ENCODE data around the gene GREB1. TPM values are rescaled to one million over a fixed set of nuclear protein-coding genes. Genes with fewer than 3 reads are reported as not detected.

The GREB1 gene
- total RNA-seq, 2 donors from 2014 or later: 3.1 to 7.6 TPM

DNA sequence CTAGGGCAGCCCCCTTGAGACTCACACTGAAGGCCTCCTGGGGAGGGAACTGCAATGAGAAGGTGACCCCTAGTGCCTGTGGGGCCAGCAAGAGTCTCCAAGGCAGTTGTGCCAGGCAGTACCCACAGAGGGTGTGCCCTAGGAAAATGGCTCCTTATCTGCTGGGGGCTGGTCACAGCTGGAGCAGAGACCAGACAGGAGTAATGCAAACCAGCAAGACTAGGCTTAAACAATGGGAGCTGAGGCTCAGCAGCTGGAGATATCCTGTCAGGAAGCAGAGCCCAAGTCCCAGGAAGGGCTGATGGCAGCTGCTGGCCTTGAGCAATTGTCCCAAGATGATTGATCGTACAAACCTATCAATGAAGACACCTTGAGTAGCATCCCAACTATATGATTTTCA, 41.1 kb upstream of the GREB1 start:
- Histone ChIP-seq H3K27me3 (no peaks in the 10 kb centered on the region), H3K9me3 (no peaks in the 10 kb centered on the region), H3K4me1 (no peaks in the 10 kb centered on the region), H3K27ac (no peak overlapping the region), H3K4me3 (no peak overlapping the region), H3K36me3 (no peaks in the 10 kb centered on the region)
- no peak for DNase-seq (ENCODE audit: low spot score)
- TF ChIP-seq, protein P1, sequence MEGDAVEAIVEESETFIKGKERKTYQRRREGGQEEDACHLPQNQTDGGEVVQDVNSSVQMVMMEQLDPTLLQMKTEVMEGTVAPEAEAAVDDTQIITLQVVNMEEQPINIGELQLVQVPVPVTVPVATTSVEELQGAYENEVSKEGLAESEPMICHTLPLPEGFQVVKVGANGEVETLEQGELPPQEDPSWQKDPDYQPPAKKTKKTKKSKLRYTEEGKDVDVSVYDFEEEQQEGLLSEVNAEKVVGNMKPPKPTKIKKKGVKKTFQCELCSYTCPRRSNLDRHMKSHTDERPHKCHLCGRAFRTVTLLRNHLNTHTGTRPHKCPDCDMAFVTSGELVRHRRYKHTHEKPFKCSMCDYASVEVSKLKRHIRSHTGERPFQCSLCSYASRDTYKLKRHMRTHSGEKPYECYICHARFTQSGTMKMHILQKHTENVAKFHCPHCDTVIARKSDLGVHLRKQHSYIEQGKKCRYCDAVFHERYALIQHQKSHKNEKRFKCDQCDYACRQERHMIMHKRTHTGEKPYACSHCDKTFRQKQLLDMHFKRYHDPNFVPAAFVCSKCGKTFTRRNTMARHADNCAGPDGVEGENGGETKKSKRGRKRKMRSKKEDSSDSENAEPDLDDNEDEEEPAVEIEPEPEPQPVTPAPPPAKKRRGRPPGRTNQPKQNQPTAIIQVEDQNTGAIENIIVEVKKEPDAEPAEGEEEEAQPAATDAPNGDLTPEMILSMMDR (IDR thresholded peaks at IDR 0.05): no peak

DNA sequence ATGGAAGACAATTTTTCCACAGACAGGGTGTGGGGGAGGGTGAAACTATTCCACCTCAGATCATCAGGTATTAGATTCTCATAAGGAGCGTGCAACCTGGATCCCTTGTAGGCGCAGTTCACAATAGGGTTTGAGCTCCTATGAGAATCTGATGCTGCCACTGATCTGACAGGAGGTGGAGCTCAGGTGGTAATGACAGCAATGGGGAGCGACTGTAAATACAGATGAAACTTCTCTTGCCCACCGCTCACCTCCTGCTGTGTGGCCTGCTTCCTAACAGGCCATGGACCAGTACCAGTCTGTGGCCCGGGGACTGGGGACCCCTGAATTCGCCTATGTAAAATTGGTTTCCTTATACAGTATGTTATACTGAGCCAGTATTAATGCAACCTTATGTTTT, 40.6 kb upstream of the GREB1 start:
- DNase-seq (ENCODE audit: low spot score): no peak
- TF ChIP-seq, protein P1 (IDR thresholded peaks at IDR 0.05): no peak
- no peak overlapping the region for H3K4me3 ChIP-seq
- no peak overlapping the region for H3K27ac ChIP-seq
- H3K36me3 ChIP-seq: no peaks in the 10 kb centered on the region
- peaks cover 0 to 3% of the 10 kb centered on the region in 2 donors for H3K4me1 ChIP-seq
- H3K9me3 ChIP-seq: no peaks in the 10 kb centered on the region
- H3K27me3 ChIP-seq: no peaks in the 10 kb centered on the region

DNA sequence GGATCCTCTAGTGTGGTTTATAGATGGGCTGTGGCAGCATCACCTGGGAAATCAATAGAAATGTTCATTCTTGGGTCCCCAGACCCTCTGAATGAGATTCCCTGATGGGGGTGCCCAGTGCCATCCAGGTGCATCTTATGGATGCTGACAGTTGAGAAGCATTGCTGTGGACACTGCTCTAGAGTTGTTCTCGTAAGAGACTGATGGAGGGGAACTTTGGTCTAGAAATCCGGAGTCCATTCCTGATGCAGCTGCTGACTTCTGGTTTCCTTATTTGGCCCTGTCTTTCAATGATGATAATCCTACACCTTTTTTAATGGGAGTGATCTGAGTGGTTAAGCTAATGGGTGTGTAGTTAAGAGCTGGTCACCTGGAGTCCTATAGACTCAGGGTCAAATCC, 39.5 kb upstream of the GREB1 start:
- no peaks in the 10 kb centered on the region for H3K9me3 ChIP-seq
- no peak overlapping the region for H3K4me3 ChIP-seq
- TF ChIP-seq, protein P1 (IDR thresholded peaks at IDR 0.05): no peak
- peaks cover 0 to 12% of the 10 kb centered on the region in 2 donors for H3K4me1 ChIP-seq
- no peak for DNase-seq (ENCODE audit: low spot score)
- no peaks in the 10 kb centered on the region for H3K36me3 ChIP-seq
- no peak overlapping the region for H3K27ac ChIP-seq
- H3K27me3 ChIP-seq: no peaks in the 10 kb centered on the region

DNA sequence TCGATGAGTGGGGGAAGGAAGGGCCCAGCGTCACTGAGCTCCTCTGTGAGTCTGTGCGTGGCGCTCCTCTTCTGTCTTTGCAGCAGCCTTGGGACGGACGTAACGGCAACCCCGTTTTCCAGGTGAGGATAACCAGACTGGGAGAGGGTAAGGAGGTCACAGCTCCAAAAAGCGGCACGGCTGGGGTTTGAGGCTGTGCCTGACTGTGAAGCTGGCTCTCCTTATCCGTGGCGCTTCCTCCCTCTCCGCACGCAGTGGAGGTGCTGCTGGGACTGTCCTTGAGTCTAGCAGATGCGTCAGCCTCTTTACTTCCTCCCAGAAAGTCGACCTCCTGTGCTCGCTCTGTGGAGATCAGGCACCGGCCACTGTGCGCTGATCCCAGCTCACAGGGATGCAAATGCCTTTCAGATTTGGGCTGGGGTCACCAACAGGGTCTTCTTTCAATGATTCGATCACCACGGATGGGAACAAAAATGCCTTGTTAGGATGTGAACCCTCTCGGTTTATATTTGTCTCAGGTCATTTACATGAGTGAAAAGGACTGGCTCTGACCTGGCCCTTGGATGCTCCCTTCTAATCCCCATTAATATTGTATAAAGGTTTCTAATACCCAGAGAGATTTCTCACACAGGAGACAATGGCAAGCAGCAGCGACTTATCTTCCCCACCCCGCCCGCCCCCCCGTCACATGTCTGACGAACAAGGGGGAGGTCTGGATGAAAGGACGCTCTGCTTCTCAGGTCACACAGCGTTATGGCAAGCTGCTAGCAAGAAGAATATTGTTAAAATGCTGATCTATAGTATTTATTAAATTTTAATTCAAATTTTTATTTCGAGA, 37.8 kb upstream of the GREB1 start:
- Histone ChIP-seq H3K4me1 (peaks cover 0 to 15% of the 10 kb centered on the region in 2 donors), H3K36me3 (no peaks in the 10 kb centered on the region), H3K9me3 (no peaks in the 10 kb centered on the region), H3K4me3 (peak overlapping the region; percentile 10 to 38), H3K27me3 (no peaks in the 10 kb centered on the region), H3K27ac (peak overlapping the region; percentile 75 to 83)
- TF ChIP-seq, protein P1 (IDR thresholded peaks at IDR 0.05): no peak
- no peak for DNase-seq (ENCODE audit: low spot score)

DNA sequence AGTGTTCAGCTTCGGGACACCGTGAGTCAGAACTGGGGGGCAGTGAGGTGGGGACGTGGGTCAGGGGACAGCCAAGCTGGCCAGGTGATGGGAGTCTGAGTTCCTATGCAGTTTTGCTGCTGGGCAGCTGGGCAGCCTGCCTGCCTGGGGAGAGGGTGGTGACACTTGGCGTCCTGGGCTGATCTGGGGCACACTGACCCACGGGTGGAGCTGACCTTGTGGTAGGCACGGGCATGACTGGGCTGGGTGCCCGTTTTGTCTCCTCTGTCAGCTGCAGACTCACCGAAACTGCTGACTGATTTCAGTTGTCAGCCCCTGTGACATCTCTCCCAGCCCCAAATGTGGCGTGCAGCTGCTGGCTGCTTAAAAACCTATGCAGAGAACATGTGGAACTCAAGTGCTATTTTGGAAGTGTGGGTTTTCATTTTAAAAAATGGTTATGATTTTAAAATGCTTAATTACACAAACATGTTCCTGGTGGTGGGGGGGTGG, 35.3 kb upstream of the GREB1 start:
- Histone ChIP-seq H3K4me3 (no peak overlapping the region), H3K36me3 (no peaks in the 10 kb centered on the region), H3K4me1 (peaks cover 0 to 15% of the 10 kb centered on the region in 2 donors)

More for the DNA sequence above, 35.3 kb upstream of the GREB1 start:
- H3K27me3 ChIP-seq: no peaks in the 10 kb centered on the region
- H3K9me3 ChIP-seq: no peaks in the 10 kb centered on the region
- TF ChIP-seq, protein P1 (IDR thresholded peaks at IDR 0.05): no peak
- peak; percentile 79 for DNase-seq (ENCODE audit: low spot score)
- H3K27ac ChIP-seq: peak overlapping the region; percentile 75 to 83
